ENCODE measurements around the gene KCTD5.

The KCTD5 gene

DNA sequence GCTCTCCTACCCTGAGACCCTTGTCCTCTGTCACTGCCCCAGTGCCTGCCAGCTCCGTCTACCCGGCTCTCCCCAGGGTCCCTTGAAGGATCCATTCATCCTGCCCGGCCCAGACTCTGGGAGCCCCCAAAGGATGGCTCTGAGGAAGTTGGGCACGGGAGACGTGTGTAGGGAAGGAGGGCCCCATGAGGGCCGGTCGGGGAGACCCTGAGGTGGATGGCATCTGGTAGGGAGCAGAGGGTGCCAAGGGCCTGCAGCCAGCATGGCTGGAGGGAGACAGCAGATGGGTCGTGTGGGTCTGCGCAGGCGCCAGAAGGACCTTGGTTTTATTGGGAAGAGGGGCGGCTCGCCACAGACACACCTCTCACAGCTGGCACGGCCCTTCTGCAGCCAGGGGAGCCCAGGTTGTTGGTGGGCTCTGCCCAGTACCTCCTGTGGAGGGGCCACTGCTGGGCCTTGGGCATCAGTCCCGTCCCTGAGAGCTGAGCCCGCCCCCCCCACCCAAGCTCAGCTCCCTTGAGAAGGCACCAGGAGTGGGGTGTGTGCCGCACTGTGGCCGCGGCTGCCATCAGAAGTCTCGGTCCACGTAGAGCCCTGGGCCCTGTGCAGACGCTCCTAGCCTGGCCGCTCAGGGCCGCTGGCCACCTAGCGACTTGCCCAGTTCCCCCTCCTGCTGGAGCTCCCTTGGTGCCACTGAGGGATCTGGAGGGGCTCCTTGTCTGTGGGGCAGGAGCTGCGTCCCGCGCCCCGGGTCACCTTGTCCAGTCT lies 16.0 kb downstream of the KCTD5 start:
- DNase-seq: no peak

DNA sequence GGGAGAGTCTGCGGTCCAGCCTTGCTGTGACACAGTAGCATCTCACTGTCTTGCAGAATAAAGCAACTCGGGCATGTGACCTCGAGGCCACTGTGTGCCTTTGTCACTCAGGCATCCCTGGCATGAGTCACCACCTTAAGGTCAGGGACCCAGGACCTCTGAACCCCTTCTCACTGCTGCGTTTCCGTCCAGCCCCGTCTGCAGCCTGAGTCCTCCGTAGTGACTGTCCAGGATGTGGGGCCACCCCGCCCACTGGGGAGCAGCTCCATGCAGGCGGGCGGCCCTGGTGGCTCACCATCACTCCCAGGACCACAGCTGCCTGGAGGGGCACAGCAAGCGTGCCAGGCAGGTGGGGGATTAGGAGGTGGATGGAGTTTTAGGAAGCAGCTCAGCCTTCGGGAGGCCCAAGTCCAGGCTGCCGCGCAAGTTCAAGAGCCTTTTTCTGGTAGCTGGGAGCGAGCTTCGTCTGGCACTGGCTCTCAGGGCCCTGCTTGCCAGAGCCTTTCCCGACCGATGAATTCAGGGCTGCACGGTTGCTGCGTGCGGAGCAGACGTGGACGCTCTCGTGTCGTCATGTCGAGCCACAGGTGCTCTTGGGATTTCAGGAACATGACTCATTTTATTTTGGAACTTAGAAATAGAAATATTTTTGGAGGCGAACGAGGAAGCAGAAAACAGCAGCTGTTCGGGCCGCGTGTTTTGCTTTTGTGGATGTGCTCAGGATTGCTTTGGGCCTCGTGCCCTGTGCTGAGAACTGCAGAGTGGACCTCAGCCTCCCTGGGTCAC lies 16.8 kb downstream of the KCTD5 start:
- DNase-seq: no peak

DNA sequence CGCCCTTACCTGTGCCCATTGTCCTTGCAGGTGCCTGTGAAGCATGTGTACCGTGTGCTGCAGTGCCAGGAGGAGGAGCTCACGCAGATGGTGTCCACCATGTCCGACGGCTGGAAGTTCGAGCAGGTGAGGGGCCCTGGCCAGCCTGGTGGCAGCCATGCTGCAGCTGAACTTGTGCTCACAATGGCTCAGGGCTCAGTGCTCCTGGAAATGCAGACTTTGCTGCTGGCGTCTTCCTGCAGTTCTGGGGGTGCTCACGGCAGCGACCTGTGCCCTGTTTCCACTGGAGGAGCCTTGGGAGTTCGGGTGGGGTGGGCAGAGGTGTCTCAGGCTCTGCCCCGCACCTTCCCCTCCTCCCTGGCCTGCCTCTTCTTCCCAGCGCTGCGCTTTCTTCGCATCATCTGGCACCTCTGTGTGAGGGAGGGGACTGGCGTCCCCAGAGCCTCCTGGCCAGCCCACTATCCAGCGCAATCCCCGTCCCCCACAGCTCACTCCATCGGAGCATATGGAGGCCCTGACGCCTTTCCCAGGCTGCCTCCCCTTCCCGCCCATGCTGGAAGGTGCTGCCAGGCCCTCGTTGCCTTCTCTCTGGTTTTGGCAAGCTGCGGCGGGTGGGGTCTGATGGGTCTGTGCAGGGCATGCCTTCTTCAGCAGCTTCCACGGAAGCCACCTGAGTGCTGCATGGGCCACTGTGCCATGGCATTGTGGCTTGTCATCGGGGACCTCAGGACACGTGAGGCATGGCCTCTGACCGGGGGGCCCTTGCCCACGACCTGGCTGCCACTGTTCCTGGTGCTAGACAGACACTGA lies 17.7 kb downstream of the KCTD5 start:
- DNase-seq: no peak

DNA sequence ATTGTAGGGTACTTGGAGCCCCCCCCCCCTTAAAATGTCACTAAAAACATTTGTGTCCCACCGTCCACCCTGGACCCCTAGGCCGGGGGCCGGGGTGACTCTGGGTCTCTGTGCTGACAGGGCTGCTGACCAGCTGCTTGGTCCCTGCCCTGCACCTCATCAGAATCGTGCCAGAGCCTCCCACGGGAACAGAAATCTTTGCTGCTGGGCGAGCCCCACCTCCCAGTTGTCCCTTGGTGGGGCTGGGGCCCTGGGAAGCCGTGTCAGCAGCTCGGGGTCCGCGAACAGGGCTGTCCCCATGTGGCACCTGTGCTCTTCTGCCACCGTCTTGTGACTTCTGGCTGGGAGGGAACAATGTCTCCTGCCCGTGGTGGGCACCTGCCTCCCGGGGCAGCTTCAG lies 18.5 kb downstream of the KCTD5 start:
- no peak for DNase-seq

DNA sequence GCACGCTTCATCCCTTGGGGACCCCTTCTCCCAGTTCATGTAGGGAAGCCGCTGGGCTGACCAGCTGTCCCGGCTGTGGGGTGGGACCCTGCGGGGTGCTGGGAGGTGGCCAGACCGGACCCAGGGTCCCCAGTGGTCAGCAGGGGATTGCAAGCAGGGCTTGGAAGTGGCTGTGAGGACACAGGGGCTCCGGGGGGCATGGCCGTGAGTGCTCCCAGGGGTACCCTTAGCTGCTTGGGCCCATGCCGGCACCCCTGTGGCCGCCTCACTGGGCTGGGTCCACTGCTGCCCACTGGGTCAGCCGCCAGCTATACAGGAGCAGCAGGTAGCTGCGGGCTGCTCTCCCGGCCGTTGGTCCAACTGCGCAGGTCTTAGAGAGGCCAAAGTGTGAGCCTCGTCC lies 18.9 kb downstream of the KCTD5 start:
- no peak for DNase-seq

DNA sequence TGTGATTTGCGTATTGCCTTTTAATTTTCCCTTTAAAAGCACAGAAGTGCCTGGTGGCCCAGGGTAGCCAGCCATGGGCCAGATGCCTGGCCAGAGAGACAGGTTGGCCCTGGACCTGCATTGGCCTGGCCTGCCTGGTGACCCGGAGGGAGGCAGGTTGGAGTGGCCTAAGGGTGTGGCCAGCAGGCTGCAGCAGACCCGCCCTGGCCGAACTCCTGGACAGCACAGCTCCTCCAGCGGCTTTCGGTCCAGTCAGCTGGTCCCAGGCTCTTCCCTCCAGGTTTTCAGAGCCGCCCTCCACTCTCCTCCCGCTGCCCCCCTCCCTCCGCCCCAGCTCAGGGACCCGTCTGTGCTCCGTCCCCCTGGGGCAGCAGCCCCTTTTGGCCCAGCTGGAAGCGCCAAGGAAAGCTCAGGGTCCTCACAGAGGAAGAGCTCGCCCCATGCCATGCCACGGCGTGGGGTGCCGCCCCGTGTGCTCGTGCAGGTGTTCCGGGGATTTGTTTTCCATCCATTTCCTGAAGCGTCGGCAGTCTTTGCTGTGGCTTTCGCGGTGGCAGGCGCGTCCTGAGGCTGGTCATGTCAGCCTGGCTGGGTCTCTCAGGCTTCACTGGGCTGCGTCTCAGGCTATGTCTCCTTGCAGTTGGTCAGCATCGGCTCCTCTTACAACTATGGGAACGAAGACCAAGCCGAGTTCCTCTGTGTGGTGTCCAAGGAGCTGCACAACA lies 19.6 kb downstream of the KCTD5 start:
- no peak for DNase-seq

DNA sequence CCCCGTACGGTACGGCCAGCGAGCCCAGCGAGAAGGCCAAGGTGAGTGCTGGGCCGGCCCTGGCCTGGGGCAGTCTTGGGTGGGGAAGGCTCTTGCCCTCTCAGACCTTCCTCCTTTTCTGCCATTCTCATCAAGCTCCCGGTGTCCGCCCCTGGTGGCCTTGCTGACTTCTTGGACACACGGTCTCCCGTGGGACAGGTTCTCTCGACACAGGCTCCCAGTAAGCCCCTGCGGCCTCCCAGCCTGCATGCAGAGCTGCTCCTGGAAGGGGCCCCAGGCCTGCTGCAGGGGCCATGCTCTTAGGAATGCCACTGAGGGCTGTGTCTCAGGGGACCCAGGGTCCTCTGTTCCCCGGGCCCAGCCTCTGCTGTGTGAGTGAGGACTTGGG lies 20.1 kb downstream of the KCTD5 start:
- no peak for DNase-seq

DNA sequence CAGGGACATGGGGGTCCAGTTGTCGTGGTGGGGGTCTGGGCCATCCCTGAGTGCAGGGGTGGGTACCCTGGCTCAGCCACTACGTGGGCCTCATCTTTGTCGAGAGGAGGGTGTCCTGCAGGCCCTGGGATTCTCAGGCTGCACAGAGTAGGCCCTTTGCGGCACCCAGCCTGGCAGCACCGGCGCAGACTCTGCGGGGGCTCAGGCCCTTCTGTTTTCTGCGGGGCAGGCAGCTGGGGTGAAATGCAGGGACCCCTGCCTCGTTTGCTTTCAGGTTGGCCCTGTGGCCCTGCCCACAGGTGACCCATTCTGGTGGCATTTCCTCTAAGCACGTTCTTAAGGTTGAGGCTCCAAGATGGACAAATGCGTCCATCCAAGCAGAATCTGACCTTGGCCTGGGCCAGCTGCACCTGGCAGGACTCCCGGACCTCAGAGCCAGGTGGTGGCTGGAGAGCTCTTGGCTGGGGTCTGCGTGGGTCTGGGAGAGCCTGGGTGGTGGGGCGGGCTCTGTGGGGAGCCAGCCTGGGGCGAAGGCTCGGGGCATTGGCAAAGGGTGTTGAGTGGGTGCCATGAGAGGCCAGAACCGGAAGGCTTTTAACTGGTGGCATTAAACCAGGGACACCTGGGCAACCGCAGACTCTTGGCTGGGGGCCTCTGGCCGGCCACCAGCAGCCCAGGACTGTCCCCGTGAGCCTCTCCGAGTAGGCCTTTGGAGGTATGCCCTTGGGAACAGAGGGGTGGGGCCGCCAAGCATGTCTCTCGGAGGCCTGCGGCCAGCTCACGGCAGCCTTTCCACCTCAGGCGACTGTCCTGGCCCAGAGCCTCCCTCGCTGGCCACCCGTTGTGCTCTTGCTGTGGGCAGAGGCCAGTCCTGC lies 20.8 kb downstream of the KCTD5 start:
- no peak for DNase-seq

DNA sequence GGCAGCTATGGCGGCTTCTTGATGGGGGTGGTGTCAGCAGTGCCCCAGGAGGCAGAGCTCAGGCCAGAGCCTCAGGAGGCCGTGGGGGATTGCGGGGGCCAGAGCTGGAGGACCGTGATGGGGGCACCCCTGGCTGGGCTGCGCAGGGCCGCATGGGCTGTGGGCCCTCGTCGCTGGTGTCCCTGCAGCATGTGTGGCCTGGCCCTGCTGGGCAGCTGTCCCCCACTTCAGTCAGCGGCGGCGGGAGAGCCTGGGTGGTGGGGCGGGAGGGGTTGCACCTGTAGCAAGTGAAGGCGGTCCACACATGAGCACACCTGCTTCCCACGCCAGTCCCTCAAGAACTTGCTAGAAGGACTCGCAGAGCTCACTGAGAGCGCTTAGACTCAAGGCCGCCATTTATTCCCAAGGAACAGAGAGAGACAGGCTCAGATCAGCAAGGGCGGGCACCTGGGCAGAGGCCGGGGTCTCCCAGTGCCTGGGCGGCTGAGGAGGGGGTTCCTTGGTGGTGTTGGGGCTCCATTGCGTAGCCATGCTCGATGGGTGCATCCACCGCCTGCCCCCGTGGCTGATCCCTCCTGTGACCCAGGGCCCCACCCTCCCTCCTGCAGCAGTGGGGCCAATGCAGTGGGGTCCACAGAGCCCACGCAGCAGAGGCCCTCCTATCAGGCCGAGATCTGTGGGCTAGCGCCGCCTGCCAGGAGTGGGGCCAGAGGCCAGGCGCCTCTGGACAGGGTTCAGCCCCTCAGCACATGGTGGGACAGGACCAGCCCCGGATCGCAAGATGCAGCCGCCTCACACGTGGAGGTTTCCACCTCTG lies 22.1 kb downstream of the KCTD5 start:
- DNase-seq: no peak

DNA sequence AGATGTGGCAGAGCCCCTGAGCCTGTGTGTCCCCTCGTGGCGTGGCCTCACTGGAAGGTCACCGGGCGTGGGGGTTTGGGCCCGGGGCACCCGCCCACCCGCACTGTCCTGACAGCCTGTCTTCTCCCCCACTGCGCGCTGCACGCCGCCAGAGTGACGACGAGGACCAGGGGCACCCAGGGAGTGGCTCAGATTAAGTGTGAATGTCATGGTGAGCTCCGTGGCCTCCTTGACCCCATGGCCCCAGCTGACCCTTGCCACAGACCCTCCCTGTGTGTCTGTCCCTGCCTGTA lies 22.6 kb downstream of the KCTD5 start:
- DNase-seq: no peak

DNA sequence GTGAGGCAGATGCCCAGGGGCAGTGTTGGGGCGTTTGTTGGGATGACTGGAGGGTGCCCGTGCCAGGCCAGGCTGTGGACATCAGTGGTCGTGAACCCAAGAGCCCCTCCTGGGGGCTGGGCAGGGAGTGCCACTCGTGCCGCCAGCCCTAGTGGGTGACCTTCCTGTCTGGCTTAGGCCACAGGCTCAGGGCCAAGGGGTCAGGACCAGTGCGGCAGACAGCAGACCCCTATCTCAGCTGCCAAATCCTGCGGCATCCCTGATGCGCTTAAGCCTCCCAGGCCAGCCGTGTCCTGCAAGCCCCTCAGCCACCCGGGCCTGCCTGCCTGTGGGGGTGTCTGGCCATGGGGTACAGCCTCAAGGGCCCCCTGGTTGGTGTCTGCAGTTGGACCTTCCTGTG lies 23.0 kb downstream of the KCTD5 start:
- no peak for DNase-seq

DNA sequence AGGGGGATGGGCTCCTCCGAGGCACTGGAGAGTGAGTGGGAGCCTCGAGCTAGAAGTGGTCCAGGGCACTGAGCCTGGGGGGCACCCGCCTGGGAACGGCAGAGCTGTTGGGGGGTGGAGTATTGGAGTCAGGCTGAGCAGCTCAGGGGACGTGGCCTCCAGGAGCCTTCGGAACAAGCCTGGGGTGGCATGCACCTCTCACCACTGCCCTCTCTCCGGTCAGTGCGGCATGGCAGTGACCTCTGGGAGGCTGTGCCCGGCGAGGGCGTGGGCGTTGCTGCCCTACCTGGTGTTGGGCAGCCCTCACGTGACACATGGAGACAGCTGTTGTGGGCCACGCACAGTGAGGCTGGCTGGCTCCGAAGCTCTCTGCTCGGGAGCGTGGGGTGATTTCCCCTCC lies 23.8 kb downstream of the KCTD5 start:
- DNase-seq: no peak

DNA sequence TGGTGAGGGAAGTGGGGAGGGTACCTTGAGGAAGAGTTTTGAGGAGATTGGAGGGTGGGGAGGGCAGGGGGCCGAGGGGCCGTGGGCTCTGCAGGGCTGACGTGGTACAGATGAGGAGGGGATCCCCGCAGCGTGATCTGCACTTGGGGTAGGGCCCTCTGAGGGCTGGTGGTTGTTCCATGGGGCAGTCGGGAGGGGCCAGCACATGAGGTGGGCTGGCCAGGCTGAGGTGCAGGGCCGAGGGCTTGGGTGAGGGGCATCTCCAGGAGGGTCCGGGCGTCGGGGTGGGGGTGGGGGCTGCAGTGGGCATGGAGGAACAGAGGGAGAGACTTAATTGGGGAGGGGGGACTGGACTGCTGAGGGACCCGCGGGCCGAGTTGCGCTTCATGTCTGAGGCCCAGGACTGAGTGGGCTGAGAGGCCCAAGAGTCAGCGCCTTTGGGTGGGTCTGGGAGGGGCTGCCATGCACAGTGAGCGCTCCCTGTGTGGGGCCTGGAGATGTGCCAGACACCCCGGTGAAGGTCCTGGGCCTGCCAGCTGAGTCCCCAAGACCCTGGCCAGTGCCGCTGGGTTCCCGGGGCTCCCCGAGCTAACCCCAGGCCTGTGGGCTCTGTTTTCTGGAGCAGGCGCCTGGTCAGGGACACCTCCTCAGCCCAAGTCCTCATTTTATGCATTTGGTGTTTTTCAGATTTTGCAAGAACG lies 24.4 kb downstream of the KCTD5 start:
- no peak for DNase-seq

DNA sequence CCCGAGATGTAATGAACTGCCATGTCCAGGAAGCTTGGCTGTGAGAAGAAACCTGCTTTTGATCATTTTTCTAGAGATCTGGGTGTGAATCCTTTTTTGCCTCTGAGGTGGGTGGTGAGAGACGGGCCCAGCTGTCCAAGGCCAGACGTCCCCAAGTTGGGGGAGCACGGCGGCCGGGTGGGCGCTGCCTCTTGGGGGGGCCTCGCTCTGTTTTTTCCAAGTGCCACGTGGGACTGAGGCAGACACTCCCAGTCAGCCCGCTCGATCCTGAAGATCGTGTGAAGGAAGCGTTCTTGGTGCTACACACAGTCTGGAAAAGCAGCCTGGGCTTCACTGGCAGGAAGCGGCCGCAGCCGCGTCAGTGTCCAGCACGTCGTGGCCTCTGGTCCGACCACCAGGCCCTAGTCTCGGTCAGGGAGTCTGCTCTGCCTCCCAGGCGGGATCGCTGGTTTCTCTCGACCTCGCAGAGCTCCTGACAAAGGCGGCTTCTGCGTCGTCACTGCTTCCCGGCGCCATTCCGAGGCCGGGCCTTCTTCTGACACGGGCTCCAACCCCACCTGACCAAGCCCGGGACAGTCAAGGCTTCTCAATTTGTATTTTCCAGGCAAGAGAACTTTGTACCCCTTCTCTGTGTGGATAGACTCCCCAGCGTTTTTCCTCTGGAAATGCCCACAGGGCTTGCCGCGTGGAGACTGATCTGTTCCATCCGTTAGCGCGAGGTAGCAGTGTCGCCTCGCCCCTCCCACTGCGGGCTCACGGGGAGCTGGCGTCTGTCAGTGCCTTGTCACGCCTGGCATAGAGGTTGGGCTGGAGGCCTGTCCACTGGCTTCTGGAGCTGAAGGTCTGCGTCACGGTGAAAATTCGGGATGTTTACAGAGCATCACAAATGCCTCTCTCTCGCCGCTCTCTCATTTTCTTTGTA lies 25.3 kb downstream of the KCTD5 start:
- no peak for DNase-seq

DNA sequence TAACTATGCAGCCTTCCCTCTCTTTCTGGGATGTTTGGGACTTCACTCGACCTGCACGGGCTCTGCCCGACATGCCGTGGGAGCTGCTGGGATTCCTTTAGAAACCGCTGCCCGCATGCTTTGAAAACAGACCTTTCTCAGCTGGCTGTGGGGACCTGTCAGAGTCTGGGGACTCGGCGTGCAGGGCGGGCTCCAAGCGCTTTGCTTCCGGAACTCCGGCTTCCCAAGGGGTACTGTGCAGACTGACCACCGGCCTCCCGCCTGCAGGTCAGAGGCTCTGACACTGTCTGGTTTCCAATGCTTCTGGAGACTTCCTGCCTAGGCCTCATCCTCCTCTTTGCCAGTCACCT lies 25.9 kb downstream of the KCTD5 start:
- no peak for DNase-seq

DNA sequence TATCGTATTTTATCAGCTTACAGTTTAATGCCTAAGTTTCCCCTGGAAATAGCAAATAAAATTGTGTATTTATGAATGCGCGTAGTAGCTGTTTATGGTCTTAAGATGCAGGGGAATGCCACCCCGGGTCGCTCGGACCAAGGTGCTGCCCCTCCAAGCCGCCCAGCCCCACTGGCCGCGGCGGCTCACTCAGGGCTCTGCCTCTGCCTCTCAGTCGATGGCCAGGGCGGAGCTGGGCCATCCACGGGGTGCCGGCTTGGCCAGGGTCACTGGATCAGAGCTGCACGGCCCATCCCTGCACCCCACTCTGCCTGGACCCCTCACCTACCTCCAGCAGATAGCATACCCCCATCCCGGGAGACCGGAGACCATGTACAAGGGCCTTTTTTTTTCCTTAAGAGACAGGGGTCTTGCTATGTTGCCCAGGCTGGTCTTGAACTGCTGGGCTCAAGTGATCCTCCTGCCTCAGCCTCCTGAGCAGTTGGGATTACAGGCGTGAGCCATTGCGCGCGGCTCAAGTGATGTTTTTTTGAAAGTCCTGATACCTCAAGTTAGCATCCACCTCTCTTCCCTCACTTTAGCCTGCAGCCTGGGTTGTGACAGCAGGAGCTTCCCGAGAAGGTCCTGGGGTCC lies 26.7 kb downstream of the KCTD5 start:
- no peak for DNase-seq

DNA sequence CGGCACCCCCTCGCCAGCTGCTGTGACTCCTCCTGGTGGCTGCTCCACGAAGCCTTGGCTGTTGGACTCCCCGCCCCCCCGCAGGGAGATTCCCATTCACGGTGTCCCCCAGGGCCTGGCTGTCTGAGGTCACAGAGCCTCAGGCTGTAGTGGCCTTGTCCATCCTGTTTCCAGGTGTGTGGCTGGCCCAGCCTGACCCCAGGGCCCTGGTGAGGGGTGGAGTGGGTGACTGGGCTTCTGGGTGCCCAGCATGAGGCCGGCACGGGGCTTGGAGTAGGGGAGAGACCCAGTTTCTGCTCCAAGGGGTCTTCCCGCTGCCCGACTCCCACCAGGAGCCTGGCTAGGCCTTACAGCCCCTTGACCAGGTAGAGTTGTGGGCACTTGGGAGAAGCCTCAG lies 27.3 kb downstream of the KCTD5 start:
- DNase-seq: no peak

DNA sequence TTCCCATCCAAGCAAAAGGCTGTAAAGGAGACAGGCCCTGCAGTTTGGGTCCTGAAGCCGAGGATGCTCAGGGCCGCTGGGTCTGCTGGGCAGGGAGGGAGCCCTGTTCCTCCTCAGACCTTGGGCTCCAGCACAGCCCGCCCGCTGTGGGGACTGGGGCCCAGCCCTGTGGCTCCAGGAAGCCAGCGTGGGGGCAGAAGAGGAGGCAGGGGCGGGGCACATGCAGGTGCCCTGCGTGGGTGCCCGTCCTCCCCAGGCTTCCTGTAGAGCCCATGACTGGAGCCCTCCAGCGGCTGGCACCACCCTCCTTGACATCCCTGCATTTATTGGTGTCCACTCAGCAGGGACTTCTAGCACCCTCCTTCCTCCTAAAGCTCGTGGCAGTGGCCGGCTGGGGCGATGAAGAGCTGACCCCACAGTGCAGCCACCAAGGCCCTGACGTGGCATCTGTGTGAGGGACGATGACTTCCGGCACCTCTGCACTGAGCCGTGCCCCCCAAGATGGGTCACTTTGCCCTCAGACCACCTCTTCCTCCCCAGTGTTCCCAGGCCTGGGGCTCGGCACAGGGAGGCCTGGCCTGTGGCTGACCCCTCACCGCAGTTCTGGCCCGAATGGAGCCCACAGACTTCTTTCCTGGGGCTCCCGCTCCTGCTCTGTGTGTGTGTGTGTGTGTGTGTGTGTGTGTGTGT lies 27.8 kb downstream of the KCTD5 start:
- no peak for DNase-seq
